G401 (cell line): Measurements from ENCODE around the gene EZH1. TPM values are rescaled to one million over a fixed set of nuclear protein-coding genes. Genes with fewer than 3 reads are reported as not detected.
A peak's percentile ranks its signal among the peaks of the same experiment; 100 is the strongest.
"Not testable (repeated sequence)": the region's sequence is repeated elsewhere in the genome, so short reads cannot be mapped to it uniquely, and the experiment has no call there.

Experiments
- DNase-seq: peaks from one replicate; pipeline ENCODE4 v3.0.0-alpha.2; 2015; ENCODE audit warnings: low spot score
- in situ Hi-C: cut with HindIII; loops from 2 replicates; pipeline ENCODE4 v1.10.0; 2016; ENCODE audit warnings: low sequenced_read_pairs, mixed read lengths
- total RNA-seq: library from RNA; depleted of rRNA; stranded (reverse); fragments of >200 nt; shearing (Covaris generic); gene quantifications from 2 replicates; pipeline ENCODE4 v1.2.3, GENCODE V29; 2014

EZH1 gene
- total RNA-seq, 1 experiment from 2014 or later = 14.7 TPM

- DNase-seq = no peak
- in situ Hi-C loops = no loop called here
These were observed 69.4 kb downstream of the EZH1 start for GRCh38 chr17:42675348-42675964.

- DNase-seq = no peak
- in situ Hi-C loops = no loop called here
These were observed 70.0 kb downstream of the EZH1 start for GRCh38 chr17:42674755-42675347.

- DNase-seq = no peak
- in situ Hi-C loops = no loop called here
These were observed 70.7 kb downstream of the EZH1 start for GRCh38 chr17:42673885-42674754.

- in situ Hi-C loops = no loop called here
- DNase-seq = no peak
These were observed 71.5 kb downstream of the EZH1 start for GRCh38 chr17:42673266-42673884.

DNA sequence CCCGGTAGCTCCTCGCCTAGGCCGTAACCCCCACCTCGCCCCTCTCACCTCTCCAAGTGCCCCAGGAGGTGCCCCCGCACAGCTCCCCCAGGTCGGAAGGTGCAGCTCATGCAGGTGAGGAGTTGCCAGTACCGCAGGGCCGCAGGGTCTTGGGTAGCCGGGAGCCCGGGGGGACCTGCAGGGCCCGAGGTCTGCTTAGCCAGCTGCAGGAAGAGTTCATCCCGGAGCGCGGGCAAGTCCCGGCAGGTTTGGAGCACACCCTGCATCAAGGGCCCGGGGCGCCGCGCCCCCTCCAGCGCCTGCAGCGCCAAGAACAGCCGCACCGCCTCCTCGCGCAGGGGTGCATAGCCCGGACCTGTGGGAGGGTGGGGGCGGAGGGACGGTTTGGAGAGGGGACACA, 72.8 kb downstream of the EZH1 start:
- in situ Hi-C loops = no loop called here
- DNase-seq = no peak

- DNase-seq = no peak
- in situ Hi-C loops = no loop called here
These were observed 73.8 kb downstream of the EZH1 start for GRCh38 chr17:42670789-42671657.

GRCh38 chr17:42669977-42670788, 74.7 kb downstream of the EZH1 start:
- no peak for DNase-seq

GRCh38 chr17:42669705-42669976, 75.2 kb downstream of the EZH1 start:
- DNase-seq = no peak
- in situ Hi-C loops = loop anchor here (5.0 kb wide), 1 partner anchor 62 kb away; the partner anchor contains the start of genes RETREG3 and TUBG1

More at GRCh38 chr17:42669977-42670788, 74.7 kb downstream of the EZH1 start:
- in situ Hi-C loops = loop anchor here (5.0 kb wide), 1 partner anchor 63 kb away; the partner anchor contains the start of genes RETREG3 and TUBG1

GRCh38 chr17:42667088-42667951, 77.5 kb downstream of the EZH1 start:
- DNase-seq = peak; percentile 32
- in situ Hi-C loops = loop anchor here (5.0 kb wide), 1 partner anchor 60 kb away; the partner anchor contains the start of genes RETREG3 and TUBG1

DNA sequence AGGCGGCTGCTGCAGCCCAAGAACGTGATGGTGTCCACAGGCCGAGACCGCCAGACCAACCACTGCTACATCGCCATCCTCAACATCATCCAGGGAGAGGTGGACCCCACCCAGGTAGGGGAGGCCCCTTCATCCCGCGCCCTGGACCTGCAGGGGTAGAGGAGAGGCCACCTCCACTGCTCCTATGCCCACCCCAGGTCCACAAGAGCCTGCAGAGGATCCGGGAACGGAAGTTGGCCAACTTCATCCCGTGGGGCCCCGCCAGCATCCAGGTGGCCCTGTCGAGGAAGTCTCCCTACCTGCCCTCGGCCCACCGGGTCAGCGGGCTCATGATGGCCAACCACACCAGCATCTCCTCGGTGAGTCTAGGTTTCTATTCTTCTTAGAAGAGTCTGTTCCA, 78.7 kb downstream of the EZH1 start:
- in situ Hi-C loops = loop anchor here (5.0 kb wide), 1 partner anchor 59 kb away; the partner anchor contains the start of genes RETREG3 and TUBG1
- DNase-seq = not testable (repeated sequence)

GRCh38 chr17:42665581-42666001, 79.2 kb downstream of the EZH1 start:
- in situ Hi-C loops = loop anchor here (5.0 kb wide), 1 partner anchor 58 kb away; the partner anchor contains the start of genes RETREG3 and TUBG1

DNA sequence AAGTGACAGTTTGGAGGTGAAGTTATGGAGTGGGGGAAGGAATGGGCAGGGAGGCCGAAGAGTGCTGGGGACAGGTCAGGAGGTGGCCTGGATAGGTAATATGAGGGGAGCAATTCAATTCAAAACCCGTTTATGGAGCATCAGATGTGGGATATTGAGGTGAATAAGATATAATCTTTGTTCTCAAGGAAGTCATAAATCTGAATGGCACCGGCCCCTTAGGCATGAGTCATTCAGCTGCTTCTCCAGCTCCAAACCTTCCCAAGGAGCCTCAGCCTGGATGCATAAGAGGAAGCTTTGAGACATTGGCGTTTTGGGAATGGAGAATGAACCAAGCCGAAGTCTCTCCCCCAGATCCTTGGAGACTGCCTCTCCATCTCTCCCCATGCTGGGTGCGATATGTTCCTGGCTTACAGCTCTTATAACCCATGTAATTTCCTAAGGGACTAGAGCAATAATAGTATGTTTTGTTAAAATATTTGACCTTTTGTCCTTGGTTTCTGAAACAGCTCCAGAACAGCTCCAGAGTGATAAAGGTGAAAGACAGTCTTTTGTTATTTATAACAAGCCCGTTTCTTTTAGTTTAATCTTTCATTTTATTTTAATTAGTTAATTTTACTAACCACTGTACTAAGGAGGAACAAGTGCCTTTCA, 84.0 kb downstream of the EZH1 start:
- in situ Hi-C loops = no loop called here
- no peak for DNase-seq

More at GRCh38 chr17:42665581-42666001, 79.2 kb downstream of the EZH1 start:
- DNase-seq = no peak

GRCh38 chr17:42659932-42660274, 84.9 kb downstream of the EZH1 start:
- in situ Hi-C loops, DNase-seq: not testable (repeated sequence)

GRCh38 chr17:42659079-42659931, 85.5 kb downstream of the EZH1 start, which contains the start of gene TUBG2:
TSS of gene TUBG2 (plus strand) at chr17:42659284. CDS start at chr17:42659504, 220 bp downstream.
- in situ Hi-C loops = no loop called here

GRCh38 chr17:42657824-42658588, 86.8 kb downstream of the EZH1 start:
- DNase-seq = no peak

More at GRCh38 chr17:42659079-42659931, 85.5 kb downstream of the EZH1 start, which contains the start of gene TUBG2:
- peak; percentile 90 for DNase-seq

More at GRCh38 chr17:42657824-42658588, 86.8 kb downstream of the EZH1 start:
- in situ Hi-C loops = no loop called here
